GM10266 (cell line): Measurements from ENCODE around the gene KDF1.

Experiments used
- DNase-seq: peaks from one replicate; pipeline ENCODE4 v3.0.0; 2012; ENCODE audit errors: extremely low spot score
- CTCF ChIP-seq: IDR thresholded peaks from 2 replicates; pipeline ENCODE4 v1.5.1; 2012; ENCODE audit warnings: mild to moderate bottlenecking, low read depth; ENCODE audit not compliant: control insufficient read depth, insufficient read depth; ENCODE audit errors: missing control alignments

Gene KDF1

GRCh38 chr1:26976621-26977510 lies 16.6 kb upstream of the KDF1 start:
- DNase-seq: no peak
- no peak for TF ChIP-seq CTCF

- DNase-seq: no peak
- no peak for TF ChIP-seq CTCF
Observed at GRCh38 chr1:26972821-26973220, 12.6 kb upstream of the KDF1 start.

GRCh38 chr1:26972390-26972789 lies 12.1 kb upstream of the KDF1 start:
- no peak for DNase-seq

GRCh38 chr1:26971590-26971989 lies 11.3 kb upstream of the KDF1 start:
- DNase-seq: no peak

More at GRCh38 chr1:26972390-26972789, 12.1 kb upstream of the KDF1 start:
- no peak for TF ChIP-seq CTCF

GRCh38 chr1:26970810-26971209 lies 10.5 kb upstream of the KDF1 start:
- TF ChIP-seq CTCF: no peak
- DNase-seq: no peak

More at GRCh38 chr1:26971590-26971989, 11.3 kb upstream of the KDF1 start:
- no peak for TF ChIP-seq CTCF

- TF ChIP-seq CTCF: no peak
- no peak for DNase-seq
Observed at GRCh38 chr1:26965628-26966027, 5.4 kb upstream of the KDF1 start.

DNA sequence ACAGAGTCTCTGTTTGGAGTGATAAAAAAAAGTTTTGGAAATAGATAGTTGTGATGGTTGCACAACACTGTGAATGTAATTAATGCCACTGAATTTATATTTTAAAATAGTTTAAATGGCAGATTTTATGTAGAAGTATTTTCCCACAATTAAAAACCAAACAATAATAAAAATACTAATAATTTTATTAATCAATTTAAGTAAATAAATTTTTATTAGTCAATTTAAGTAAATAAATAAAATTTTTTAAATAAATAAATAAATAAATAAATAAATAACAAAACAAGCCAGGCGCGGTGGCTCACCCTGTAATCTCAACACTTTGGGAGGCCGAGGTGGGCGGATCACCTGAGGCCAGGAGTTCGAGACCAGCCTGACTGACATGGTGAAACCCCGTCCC lies 4.9 kb upstream of the KDF1 start:
- DNase-seq: no peak
- TF ChIP-seq CTCF: no peak
